HCT116 (cell line): ENCODE measurements around the gene KIF26B. TPM values are rescaled to one million over a fixed set of nuclear protein-coding genes. Genes with fewer than 3 reads are reported as not detected.

Source experiments
- ATAC-seq: fragments of 200-7000 bp; cut with Tn5 transposase; 2 replicates; pipeline ENCODE4 v1.9.1; 2020; ENCODE audit warnings: mild to moderate bottlenecking, moderate library complexity
- BruUV-seq: library from RNA; stranded (reverse); fragments of 400-500 nt; replicated peaks from 2 replicates; lab custom pipeline; 2021; lab: Mats Ljungman, UMichigan
- CTCF ChIA-PET: fragments of 300-600 bp; sonication (Branson Sonifier 250); formaldehyde crosslinking; loops from one replicate; lab custom pipeline; 2021; ENCODE audit warnings: antibody characterized with exemption; lab: Charles Lee
- POLR2A ChIA-PET: fragments of 300-600, 350-600 bp; sonication (Branson Sonifier 250); formaldehyde crosslinking; loops from one replicate; lab custom pipeline; 2021; ENCODE audit warnings: antibody characterized with exemption; lab: Charles Lee
- RAD21 ChIA-PET, 2 experiments: fragments of 300-600 bp; sonication (Branson Sonifier 250); formaldehyde crosslinking; loops; one replicate each; lab custom pipeline; 2023; ENCODE audit warnings: low total read pairs in 2 of 2; ENCODE audit not compliant: uncharacterized antibody in 2 of 2, unreplicated experiment in 2 of 2, low non-redundant PET in 1 of 2; lab: Charles Lee
- DNase-seq: peaks from one replicate; pipeline ENCODE4 v3.0.0-alpha.2; 2010; ENCODE audit warnings: low read depth, low spot score
- H2AFZ ChIP-seq: fragments of 200-600 bp; shearing (Covaris generic), sonication (generic); 2 replicates; pipeline ENCODE4 v1.6.1; 2017; ENCODE audit warnings: low read depth, mixed run types, mixed read lengths, antibody characterized with exemption, low read length; ENCODE audit not compliant: poor library complexity, severe bottlenecking
- H3K27ac ChIP-seq: 2 replicates; pipeline ENCODE4 v1.5.1; 2012; ENCODE audit warnings: low read depth, low read length
- H3K27me3 ChIP-seq: fragments of 200-600 bp; sonication (generic); 2 replicates; pipeline ENCODE4 v1.6.1; 2016; ENCODE audit warnings: mixed run types, low read length, mixed read lengths; ENCODE audit not compliant: insufficient read depth
- H3K36me3 ChIP-seq, 2 experiments: fragments of 200-500 bp in 1 of 2; fragments of 200-600 bp in 1 of 2; sonication (Bioruptor generic) in 1 of 2; sonication (generic) in 1 of 2; 2 replicates each; pipeline versions ENCODE4 v1.5.1 to v1.6.1; 2014 to 2016; ENCODE audit warnings: low read length in 2 of 2, inconsistent platforms in 1 of 2, mixed read lengths in 1 of 2, mixed run types in 1 of 2; ENCODE audit not compliant: insufficient read depth in 2 of 2, control insufficient read depth in 1 of 2
- H3K4me1 ChIP-seq, 2 experiments: fragments of 200-600 bp in 1 of 2; sonication (generic) in 1 of 2; 2 replicates each; pipeline versions ENCODE4 v1.5.1 to v1.6.1; 2012 to 2017; ENCODE audit warnings: low read length in 2 of 2, inconsistent platforms in 1 of 2, mild to moderate bottlenecking in 1 of 2, mixed read lengths in 1 of 2, mixed run types in 1 of 2, moderate library complexity in 1 of 2; ENCODE audit not compliant: insufficient read depth in 2 of 2, control insufficient read depth in 1 of 2
- H3K4me2 ChIP-seq: fragments of 200-600 bp; sonication (generic); 2 replicates; pipeline ENCODE4 v1.6.1; 2017; ENCODE audit warnings: mixed run types, low read length, mixed read lengths
- H3K4me3 ChIP-seq, 2 experiments: fragments of 200-600 bp in 1 of 2; sonication (generic) in 1 of 2; replicated peaks in 1 of 2; 2 replicates each; pipeline ENCODE4 v1.5.1; 2011 to 2016; ENCODE audit warnings: low read length in 2 of 2, control low read depth in 1 of 2, low read depth in 1 of 2, mild to moderate bottlenecking in 1 of 2, mixed read lengths in 1 of 2, mixed run types in 1 of 2
- H3K79me2 ChIP-seq: fragments of 200-600 bp; sonication (generic); 2 replicates; pipeline ENCODE4 v1.6.1; 2017; ENCODE audit warnings: mild to moderate bottlenecking, mixed run types, low read length, moderate library complexity, mixed read lengths; ENCODE audit not compliant: insufficient read depth
- H3K9ac ChIP-seq: fragments of 200-600 bp; sonication (generic); 2 replicates; pipeline ENCODE4 v1.6.1; 2016; ENCODE audit warnings: low read length, mixed read lengths
- H3K9me2 ChIP-seq: fragments of 200-600 bp; sonication (generic), shearing (Covaris generic); 2 replicates; pipeline ENCODE4 v1.6.1; 2017; ENCODE audit warnings: mixed run types, mild to moderate bottlenecking, moderate library complexity; ENCODE audit not compliant: insufficient read depth
- H3K9me3 ChIP-seq, 2 experiments: fragments of 200-500 bp in 1 of 2; fragments of 200-600 bp in 1 of 2; sonication (Bioruptor generic) in 1 of 2; sonication (generic) in 1 of 2; 2 replicates each; pipeline ENCODE4 v1.6.1; 2014 to 2017; ENCODE audit warnings: low read length in 2 of 2, mixed read lengths in 2 of 2, inconsistent platforms in 1 of 2, low read depth in 1 of 2, mild to moderate bottlenecking in 1 of 2, mixed run types in 1 of 2, moderate library complexity in 1 of 2; ENCODE audit not compliant: control insufficient read depth in 1 of 2, insufficient read depth in 1 of 2
- H4K20me1 ChIP-seq: fragments of 200-600 bp; sonication (generic), shearing (Covaris generic); 2 replicates; pipeline ENCODE4 v1.6.1; 2017; ENCODE audit warnings: mixed run types, mild to moderate bottlenecking, moderate library complexity; ENCODE audit not compliant: insufficient read depth
- ATF3 ChIP-seq: IDR thresholded peaks from 2 replicates; pipeline ENCODE4 v1.6.1; 2012
- CBX3 ChIP-seq: IDR thresholded peaks from 2 replicates; pipeline ENCODE4 v1.6.1; 2012; ENCODE audit warnings: low read depth
- CEBPB ChIP-seq: IDR thresholded peaks from 2 replicates; pipeline ENCODE4 v1.6.1; 2012; ENCODE audit warnings: low read depth
- EGR1 ChIP-seq: IDR thresholded peaks from 2 replicates; pipeline ENCODE4 v1.6.1; 2012; ENCODE audit warnings: low read depth
- EZH2 ChIP-seq: fragments of 200-600 bp; sonication (generic); IDR thresholded peaks from 2 replicates; pipeline ENCODE4 v1.6.1; 2017; ENCODE audit warnings: antibody characterized with exemption, mixed run types
- FOSL1 ChIP-seq: IDR thresholded peaks from 2 replicates; pipeline ENCODE4 v1.6.1; 2012; ENCODE audit warnings: low read depth
- POLR2A ChIP-seq: IDR thresholded peaks from 2 replicates; pipeline ENCODE4 v1.7.0; 2011; ENCODE audit warnings: borderline replicate concordance; ENCODE audit not compliant: insufficient read depth, insufficient read length; ENCODE audit errors: extremely low read depth
- POLR2AphosphoS5 ChIP-seq: IDR thresholded peaks from 2 replicates; pipeline ENCODE4 v1.6.1; 2011; ENCODE audit warnings: mild to moderate bottlenecking, low read depth, low read length, moderate library complexity
- RAD21 ChIP-seq: IDR thresholded peaks from 2 replicates; pipeline ENCODE4 v1.6.1; 2012; ENCODE audit warnings: low read depth, mild to moderate bottlenecking
- SIN3A ChIP-seq: IDR thresholded peaks from 2 replicates; pipeline ENCODE4 v1.6.1; 2012; ENCODE audit warnings: low read depth
- SRF ChIP-seq: IDR thresholded peaks from 2 replicates; pipeline ENCODE4 v1.6.1; 2012; ENCODE audit warnings: low read depth
- TCF7L2 ChIP-seq: IDR thresholded peaks from 2 replicates; pipeline ENCODE4 v1.7.0; 2011; ENCODE audit warnings: borderline replicate concordance, inconsistent platforms; ENCODE audit not compliant: insufficient read depth, insufficient read length; ENCODE audit errors: extremely low read depth
- YY1 ChIP-seq: IDR thresholded peaks from 2 replicates; pipeline ENCODE4 v1.6.1; 2011; ENCODE audit warnings: low read length, low read depth, moderate library complexity, mild to moderate bottlenecking; ENCODE audit not compliant: insufficient replicate concordance; ENCODE audit errors: extremely low read depth
- intact Hi-C: fragments of 100-400 bp; cut with micrococcal nuclease; formaldehyde crosslinking; loops from 2 replicates; pipeline ENCODE4 v1.10.0; 2022
- total RNA-seq: library from RNA; stranded (reverse); gene quantifications from one replicate; pipeline ENCODE4 v1.2.1, GENCODE V29; 2021; ENCODE audit not compliant: unreplicated experiment
- TF ChIP-seq, protein P1 (sequence below): IDR thresholded peaks from 2 replicates; pipeline ENCODE4 v1.6.1; 2011; ENCODE audit warnings: mild to moderate bottlenecking, low read length, moderate library complexity; ENCODE audit not compliant: insufficient replicate concordance; ENCODE audit errors: extremely low read depth
- TF ChIP-seq, protein P2 (sequence below), 3 experiments: fragments of 200-600 bp in 1 of 3; sonication (generic) in 1 of 3; IDR thresholded peaks in 2 of 3; conservative IDR thresholded peaks in 1 of 3; 2 replicates each; pipeline ENCODE4 v1.5.1; 2012 to 2017; ENCODE audit warnings: low read depth in 2 of 3, low read length in 2 of 3, antibody characterized with exemption in 1 of 3, borderline replicate concordance in 1 of 3, control low read depth in 1 of 3, mild to moderate bottlenecking in 1 of 3, mixed read lengths in 1 of 3, mixed run types in 1 of 3, moderate library complexity in 1 of 3; ENCODE audit not compliant: insufficient read depth in 1 of 3
- TF ChIP-seq, protein P3 (sequence below): IDR thresholded peaks from 2 replicates; pipeline ENCODE4 v1.6.1; 2012

Gene KIF26B
- total RNA-seq, 1 experiment from 2014 or later, result 0.49 TPM

DNA sequence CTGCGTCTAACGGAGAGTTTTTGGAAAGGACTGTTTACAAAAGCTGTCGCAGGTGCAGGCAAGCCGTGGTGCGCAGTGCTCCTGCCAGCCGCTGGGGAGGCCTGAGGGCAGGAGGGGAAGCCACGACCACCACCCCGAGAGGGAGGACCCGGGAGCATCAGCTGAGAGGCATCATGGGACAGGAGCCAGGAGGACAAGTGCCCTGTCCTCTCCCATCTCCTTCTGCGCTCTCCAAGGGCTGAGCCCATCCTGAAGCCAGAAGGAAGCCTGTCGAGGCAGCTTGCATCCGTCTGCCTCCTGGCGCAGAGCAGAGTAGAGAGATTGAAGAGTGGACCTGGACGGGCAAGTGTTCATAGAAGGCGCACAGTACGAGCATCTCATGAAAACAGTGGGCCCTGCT is 310.9 kb downstream of the KIF26B start (continued):
- TF ChIP-seq, protein P1, sequence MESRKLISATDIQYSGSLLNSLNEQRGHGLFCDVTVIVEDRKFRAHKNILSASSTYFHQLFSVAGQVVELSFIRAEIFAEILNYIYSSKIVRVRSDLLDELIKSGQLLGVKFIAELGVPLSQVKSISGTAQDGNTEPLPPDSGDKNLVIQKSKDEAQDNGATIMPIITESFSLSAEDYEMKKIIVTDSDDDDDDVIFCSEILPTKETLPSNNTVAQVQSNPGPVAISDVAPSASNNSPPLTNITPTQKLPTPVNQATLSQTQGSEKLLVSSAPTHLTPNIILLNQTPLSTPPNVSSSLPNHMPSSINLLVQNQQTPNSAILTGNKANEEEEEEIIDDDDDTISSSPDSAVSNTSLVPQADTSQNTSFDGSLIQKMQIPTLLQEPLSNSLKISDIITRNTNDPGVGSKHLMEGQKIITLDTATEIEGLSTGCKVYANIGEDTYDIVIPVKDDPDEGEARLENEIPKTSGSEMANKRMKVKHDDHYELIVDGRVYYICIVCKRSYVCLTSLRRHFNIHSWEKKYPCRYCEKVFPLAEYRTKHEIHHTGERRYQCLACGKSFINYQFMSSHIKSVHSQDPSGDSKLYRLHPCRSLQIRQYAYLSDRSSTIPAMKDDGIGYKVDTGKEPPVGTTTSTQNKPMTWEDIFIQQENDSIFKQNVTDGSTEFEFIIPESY, result no peak
- no peak for TF ChIP-seq SRF

DNA sequence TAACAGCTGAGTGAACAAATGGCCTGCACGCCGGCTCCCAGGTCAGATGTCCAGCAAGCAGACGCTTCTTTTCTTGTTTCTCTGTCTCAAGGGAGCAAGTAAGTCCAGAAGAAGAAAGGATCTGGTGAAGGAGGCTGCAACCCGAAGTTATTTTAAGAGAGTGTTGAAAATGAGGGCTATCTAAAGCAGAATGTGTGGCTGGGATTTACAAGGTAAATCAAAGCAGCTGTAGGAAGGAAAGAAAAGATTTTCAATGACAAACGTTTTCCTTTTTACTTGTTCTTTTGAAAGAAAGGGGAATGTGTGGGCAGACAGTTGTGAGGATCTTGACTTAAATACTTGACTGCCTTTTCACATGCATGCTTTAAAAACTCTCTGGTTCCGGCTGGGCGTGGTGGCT is 311.5 kb downstream of the KIF26B start:
- Histone ChIP-seq H3K27me3 (peaks cover 10% of the 10 kb centered on the region), H3K27ac (no peak overlapping the region), H3K79me2 (no peaks in the 10 kb centered on the region), H3K9me3 (no peaks in the 10 kb centered on the region), H3K4me3 (no peak overlapping the region)
- CTCF ChIA-PET, result no interaction called here
- no peak for TF ChIP-seq CBX3
- no peak for TF ChIP-seq YY1
- TF ChIP-seq SIN3A, result no peak
- no peak for TF ChIP-seq ATF3
- TF ChIP-seq, protein P2, sequence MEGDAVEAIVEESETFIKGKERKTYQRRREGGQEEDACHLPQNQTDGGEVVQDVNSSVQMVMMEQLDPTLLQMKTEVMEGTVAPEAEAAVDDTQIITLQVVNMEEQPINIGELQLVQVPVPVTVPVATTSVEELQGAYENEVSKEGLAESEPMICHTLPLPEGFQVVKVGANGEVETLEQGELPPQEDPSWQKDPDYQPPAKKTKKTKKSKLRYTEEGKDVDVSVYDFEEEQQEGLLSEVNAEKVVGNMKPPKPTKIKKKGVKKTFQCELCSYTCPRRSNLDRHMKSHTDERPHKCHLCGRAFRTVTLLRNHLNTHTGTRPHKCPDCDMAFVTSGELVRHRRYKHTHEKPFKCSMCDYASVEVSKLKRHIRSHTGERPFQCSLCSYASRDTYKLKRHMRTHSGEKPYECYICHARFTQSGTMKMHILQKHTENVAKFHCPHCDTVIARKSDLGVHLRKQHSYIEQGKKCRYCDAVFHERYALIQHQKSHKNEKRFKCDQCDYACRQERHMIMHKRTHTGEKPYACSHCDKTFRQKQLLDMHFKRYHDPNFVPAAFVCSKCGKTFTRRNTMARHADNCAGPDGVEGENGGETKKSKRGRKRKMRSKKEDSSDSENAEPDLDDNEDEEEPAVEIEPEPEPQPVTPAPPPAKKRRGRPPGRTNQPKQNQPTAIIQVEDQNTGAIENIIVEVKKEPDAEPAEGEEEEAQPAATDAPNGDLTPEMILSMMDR (IDR thresholded peaks at IDR 0.05 in 2 of 3, conservative IDR thresholded peaks at IDR 0.05 in 1 of 3; ENCODE audit: borderline replicate concordance in 1 of 3, insufficient read depth in 1 of 3, low read depth in 2 of 3, low read length in 2 of 3), result no peak
- no peak for TF ChIP-seq POLR2AphosphoS5
- no peak for TF ChIP-seq EZH2
- TF ChIP-seq FOSL1, result no peak
- TF ChIP-seq CEBPB, result no peak
- no peak for TF ChIP-seq EGR1
- no peak for TF ChIP-seq POLR2A
- TF ChIP-seq, protein P3, sequence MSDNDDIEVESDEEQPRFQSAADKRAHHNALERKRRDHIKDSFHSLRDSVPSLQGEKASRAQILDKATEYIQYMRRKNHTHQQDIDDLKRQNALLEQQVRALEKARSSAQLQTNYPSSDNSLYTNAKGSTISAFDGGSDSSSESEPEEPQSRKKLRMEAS, result no peak
- TF ChIP-seq, protein P1, result no peak
- TF ChIP-seq RAD21, result no peak
- TF ChIP-seq TCF7L2, result no peak
- TF ChIP-seq, all 23 proteins: peak for 0
- ChIA-PET RAD21 (no interaction called here), POLR2A (no interaction called here)
- H3K9me2 ChIP-seq, result no peaks in the 10 kb centered on the region
- BruUV-seq, result no TSS peak
- H2AFZ ChIP-seq, result no peak overlapping the region
- no peak for ATAC-seq
- DNase-seq, result no peak
- no peaks in the 10 kb centered on the region for H3K4me1 ChIP-seq
- no peaks in the 10 kb centered on the region for H3K36me3 ChIP-seq
- H3K4me2 ChIP-seq, result no peak overlapping the region
- intact Hi-C loops, result no loop called here
- H3K9ac ChIP-seq, result no peak overlapping the region
- no peaks in the 10 kb centered on the region for H4K20me1 ChIP-seq
